ENCODE data around the gene TAF13. TPM values are rescaled to one million over a fixed set of nuclear protein-coding genes. Genes with fewer than 3 reads are reported as not detected.
A peak's percentile ranks its signal among the peaks of the same experiment; 100 is the strongest.

Gene TAF13
- total RNA-seq, 2 donors from 2014 or later: 26.8 to 27.0 TPM

DNA sequence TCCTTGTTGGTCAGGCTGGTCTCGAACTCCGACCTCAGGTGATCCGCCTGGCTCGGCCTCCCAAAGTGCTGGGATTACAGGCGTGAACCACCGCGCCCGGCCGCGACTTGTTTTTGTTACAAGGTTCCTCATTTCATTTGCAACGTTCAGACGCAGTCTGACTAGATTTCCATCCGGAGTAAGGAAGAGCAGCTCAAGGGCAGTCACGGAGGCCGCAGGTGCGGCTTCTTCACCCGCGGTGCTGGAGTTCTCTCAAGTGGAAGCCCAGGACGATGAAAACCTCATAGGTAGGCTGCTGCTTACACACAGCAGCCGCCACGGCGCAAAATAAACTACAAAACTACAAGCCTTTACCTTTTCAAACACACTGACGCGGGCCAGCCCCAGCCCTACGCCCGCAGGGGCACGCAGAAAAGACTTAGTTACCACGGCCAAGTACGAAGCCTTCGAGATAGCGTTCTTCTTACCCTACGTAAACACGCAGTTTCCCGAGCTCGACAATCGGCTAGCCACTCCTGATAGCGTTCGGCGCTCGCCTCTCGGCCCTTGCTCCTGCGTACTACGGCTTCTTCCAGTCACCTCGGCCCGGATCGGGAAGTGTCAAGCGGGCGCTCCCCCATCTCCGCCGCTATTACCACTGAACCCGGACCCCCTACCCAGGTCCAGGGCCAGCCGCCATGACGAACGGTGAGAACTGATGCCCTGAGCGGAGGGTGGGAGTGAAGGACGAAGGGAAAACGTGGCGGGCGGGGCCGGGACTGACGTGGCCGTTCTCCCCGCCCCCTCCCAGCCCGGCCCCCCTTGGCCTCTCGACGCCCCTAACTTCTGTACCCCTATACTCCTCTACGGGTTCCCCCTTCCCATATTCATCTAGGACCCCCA is 14.6 kb upstream of the TAF13 start, which contains the start of gene TMEM167B:
Gene TMEM167B (plus strand): TSS at position 569 of the 882 bp plus-strand sequence. CDS start 109 bp downstream, at position 678.
- TF ChIP-seq, protein P1, sequence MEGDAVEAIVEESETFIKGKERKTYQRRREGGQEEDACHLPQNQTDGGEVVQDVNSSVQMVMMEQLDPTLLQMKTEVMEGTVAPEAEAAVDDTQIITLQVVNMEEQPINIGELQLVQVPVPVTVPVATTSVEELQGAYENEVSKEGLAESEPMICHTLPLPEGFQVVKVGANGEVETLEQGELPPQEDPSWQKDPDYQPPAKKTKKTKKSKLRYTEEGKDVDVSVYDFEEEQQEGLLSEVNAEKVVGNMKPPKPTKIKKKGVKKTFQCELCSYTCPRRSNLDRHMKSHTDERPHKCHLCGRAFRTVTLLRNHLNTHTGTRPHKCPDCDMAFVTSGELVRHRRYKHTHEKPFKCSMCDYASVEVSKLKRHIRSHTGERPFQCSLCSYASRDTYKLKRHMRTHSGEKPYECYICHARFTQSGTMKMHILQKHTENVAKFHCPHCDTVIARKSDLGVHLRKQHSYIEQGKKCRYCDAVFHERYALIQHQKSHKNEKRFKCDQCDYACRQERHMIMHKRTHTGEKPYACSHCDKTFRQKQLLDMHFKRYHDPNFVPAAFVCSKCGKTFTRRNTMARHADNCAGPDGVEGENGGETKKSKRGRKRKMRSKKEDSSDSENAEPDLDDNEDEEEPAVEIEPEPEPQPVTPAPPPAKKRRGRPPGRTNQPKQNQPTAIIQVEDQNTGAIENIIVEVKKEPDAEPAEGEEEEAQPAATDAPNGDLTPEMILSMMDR (IDR thresholded peaks at IDR 0.05): peak in 2 of 4 experiments; percentile 9 to 23
- TF ChIP-seq POLR2A (IDR thresholded peaks at IDR 0.05) (peak; percentile 75), POLR2AphosphoS5 (IDR thresholded peaks at IDR 0.05) (peak; percentile 95)
- peak; percentile 92 for DNase-seq (ENCODE audit: low spot score)
- Histone ChIP-seq H3K4me1 (replicated peaks) (peaks cover 3% of the 10 kb centered on the region), H3K27me3 (replicated peaks; ENCODE audit: insufficient read depth) (no peaks in the 10 kb centered on the region), H3K4me3 (peak within 1 kb of the TSS; percentile 80 to 82), H3K36me3 (no peaks in the 10 kb centered on the region), H3K9me3 (no peaks in the 10 kb centered on the region), H3K27ac (peak within 1 kb of the TSS; percentile 96 to 99)
- 6% methylated on average over 66 of the region's 67 CpGs for WGBS
- intact Hi-C loops (cut with DNase I): loop anchor here (5.0 kb wide), 1 partner anchor 48 kb away; the partner anchor contains the start of gene WDR47

DNA sequence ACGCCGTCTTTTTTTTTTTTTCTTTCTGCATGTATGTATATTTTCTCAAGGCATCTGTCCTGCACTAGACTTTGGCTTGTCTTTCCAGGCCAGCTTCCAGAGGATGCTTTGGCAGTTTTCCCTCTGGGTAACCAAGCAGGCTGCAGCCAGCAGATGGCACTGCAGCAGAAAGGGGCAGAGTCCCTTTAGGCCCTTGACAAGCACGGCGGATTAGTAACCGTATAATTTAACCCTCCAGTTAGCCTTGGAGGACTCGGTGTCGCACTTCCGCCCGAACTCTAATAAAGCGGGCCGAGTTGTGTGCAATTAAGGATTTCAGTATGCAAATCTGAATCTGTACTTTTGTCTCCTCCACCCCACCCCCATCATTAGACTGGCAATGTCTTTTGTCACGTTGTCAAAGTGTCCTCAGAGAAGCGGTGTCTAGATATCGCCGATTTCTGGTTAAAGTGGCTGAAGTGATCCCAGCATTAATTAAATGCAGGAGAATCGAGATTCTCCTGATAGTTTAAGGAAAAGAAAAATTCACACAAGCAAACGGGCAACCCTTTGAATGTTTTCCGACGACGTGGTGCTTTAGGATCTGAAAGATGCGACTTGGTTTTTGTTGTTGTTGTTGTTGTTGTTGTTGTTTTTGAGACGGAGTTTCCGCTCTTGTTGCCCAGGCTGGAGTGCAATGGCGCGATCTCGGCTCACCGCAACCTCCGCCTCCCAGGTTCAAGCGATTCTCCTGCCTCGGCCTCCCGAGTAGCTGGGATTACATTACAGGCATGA is 13.6 kb upstream of the TAF13 start:
- Histone ChIP-seq H3K4me1 (replicated peaks) (peaks cover 3% of the 10 kb centered on the region), H3K36me3 (no peaks in the 10 kb centered on the region), H3K27me3 (replicated peaks; ENCODE audit: insufficient read depth) (no peaks in the 10 kb centered on the region), H3K9me3 (no peaks in the 10 kb centered on the region), H3K4me3 (peak overlapping the region; percentile 80 to 82), H3K27ac (peak overlapping the region; percentile 96 to 99)
- intact Hi-C loops (cut with DNase I): loop anchor here (5.0 kb wide), 1 partner anchor 47 kb away; the partner anchor contains the start of gene WDR47
- 75% methylated on average over 31 of the region's 31 CpGs for WGBS
- TF ChIP-seq, protein P1 (IDR thresholded peaks at IDR 0.05): peak in 3 of 4 experiments; percentile 30 to 62 (median 35)
- TF ChIP-seq POLR2A (IDR thresholded peaks at IDR 0.05) (no peak), POLR2AphosphoS5 (IDR thresholded peaks at IDR 0.05) (no peak)
- peak; percentile 36 for DNase-seq (ENCODE audit: low spot score)

DNA sequence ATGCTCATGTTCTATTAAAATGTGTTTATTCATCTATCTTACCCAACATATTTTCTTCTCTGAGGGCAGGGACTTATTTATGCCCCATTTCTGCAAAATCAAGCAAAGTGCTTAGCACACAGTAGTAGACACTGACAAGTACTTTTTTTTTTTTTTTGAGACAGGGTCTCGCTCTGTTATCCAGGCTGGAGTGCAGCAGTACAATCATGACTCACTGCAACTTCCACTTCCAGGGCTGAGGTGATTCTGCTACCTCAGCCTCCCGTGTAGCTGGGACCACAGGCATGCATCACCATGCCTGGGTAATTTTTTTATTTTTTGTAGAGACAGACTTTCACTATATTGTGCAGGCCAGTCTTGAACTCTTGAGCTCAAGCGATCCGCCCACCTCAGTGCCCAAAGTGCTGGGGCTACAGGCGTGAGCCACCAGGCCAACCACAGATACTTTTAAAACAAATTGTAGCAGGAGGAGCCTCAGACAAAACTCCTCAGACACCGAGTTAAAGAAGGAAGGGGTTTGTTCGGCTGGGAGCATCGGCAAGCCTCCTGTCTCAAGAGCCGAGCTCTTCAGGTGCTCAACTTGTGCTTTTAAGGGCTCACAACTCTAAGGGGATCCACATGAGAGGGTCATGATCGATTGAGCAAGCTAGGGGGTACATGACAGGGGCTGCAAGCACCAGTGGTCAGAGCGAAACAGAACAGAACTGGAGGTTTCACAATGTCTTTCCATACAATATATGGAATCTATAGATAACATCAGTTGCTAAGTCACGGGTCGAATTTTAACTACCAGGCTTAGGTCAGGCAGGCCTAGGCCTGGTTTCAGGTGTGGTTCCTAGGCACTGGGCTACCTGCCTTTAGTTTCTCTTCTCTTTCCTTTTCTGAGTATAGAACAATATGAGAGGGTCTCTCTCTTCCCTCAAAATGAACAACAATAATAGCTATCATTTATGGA is 9.0 kb upstream of the TAF13 start:
- no peaks in the 10 kb centered on the region for H3K9me3 ChIP-seq
- H3K4me3 ChIP-seq: no peak overlapping the region
- no peaks in the 10 kb centered on the region for H3K4me1 ChIP-seq (replicated peaks)
- DNase-seq (ENCODE audit: low spot score): no peak
- H3K27me3 ChIP-seq (replicated peaks; ENCODE audit: insufficient read depth): no peaks in the 10 kb centered on the region
- WGBS: 84% methylated on average over 13 of the region's 13 CpGs
- intact Hi-C loops (cut with DNase I): no loop called here
- no peak overlapping the region for H3K27ac ChIP-seq
- no peak for TF ChIP-seq POLR2A (IDR thresholded peaks at IDR 0.05)
- TF ChIP-seq, protein P1 (IDR thresholded peaks at IDR 0.05): no peak
- no peak for TF ChIP-seq POLR2AphosphoS5 (IDR thresholded peaks at IDR 0.05)
- no peaks in the 10 kb centered on the region for H3K36me3 ChIP-seq

DNA sequence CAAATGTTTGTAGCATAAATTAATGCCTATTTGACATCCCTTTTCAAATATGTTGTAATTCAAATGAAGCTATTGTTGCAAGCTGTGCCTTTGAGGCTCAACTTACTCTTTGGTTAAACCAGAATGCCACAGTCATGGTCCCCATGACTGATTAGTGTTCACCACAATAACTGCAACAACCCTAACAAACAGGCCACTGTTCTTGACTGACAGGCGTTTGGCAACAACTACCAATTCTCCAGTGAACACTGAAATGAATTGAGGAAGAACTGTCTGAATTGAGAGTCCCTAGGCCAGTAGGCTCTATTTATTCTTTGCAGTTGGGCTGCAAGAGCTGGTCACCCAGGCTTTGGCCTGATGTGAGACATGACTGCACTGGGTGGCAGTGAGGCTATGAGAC is 8.1 kb upstream of the TAF13 start:
- 90% methylated on average over 1 of the region's 1 CpG for WGBS
- TF ChIP-seq POLR2AphosphoS5 (IDR thresholded peaks at IDR 0.05) (no peak), POLR2A (IDR thresholded peaks at IDR 0.05) (no peak)
- TF ChIP-seq, protein P1 (IDR thresholded peaks at IDR 0.05): no peak

More for the DNA sequence above, 8.1 kb upstream of the TAF13 start:
- H3K9me3 ChIP-seq: no peaks in the 10 kb centered on the region
- H3K27me3 ChIP-seq (replicated peaks; ENCODE audit: insufficient read depth): no peaks in the 10 kb centered on the region
- no peak overlapping the region for H3K27ac ChIP-seq
- no peak for DNase-seq (ENCODE audit: low spot score)
- H3K36me3 ChIP-seq: no peaks in the 10 kb centered on the region
- H3K4me3 ChIP-seq: no peak overlapping the region
- intact Hi-C loops (cut with DNase I): no loop called here
- no peaks in the 10 kb centered on the region for H3K4me1 ChIP-seq (replicated peaks)

All from prostate gland (tissue), 2 donors.